ENCODE measurements around the gene ZDHHC14. TPM values are rescaled to one million over a fixed set of nuclear protein-coding genes. Genes with fewer than 3 reads are reported as not detected.

Gene ZDHHC14
- polyA plus RNA-seq, 2 of the 4 experiments (the other 2 are of a cell fraction): 2.2 to 2.8 TPM

DNA sequence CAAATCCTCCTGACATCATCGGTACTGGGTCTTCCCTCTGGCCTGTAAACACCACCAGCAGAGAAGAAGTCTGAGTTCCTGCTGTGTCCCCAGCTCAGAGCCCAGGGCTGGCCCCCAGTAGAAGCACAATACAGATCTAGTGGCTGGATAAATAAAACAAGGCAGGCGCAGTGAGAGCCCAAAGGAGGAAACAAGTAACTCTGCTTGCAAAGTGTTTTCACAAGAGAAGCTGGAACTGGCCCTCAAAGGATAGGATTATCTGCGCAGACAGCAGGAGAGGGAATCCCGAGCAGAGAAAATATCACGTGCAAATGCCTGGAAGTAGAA is 205.1 kb downstream of the ZDHHC14 start:
- peaks cover 12% of the 10 kb centered on the region; the same call in 2 of the 3 replicates for H3K9me3 ChIP-seq
- TF ChIP-seq, protein P1, sequence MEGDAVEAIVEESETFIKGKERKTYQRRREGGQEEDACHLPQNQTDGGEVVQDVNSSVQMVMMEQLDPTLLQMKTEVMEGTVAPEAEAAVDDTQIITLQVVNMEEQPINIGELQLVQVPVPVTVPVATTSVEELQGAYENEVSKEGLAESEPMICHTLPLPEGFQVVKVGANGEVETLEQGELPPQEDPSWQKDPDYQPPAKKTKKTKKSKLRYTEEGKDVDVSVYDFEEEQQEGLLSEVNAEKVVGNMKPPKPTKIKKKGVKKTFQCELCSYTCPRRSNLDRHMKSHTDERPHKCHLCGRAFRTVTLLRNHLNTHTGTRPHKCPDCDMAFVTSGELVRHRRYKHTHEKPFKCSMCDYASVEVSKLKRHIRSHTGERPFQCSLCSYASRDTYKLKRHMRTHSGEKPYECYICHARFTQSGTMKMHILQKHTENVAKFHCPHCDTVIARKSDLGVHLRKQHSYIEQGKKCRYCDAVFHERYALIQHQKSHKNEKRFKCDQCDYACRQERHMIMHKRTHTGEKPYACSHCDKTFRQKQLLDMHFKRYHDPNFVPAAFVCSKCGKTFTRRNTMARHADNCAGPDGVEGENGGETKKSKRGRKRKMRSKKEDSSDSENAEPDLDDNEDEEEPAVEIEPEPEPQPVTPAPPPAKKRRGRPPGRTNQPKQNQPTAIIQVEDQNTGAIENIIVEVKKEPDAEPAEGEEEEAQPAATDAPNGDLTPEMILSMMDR (IDR thresholded peaks at IDR 0.05): no peak
- no peak for TF ChIP-seq CBX8 (IDR thresholded peaks at IDR 0.05)
- TF ChIP-seq SMC3 (IDR thresholded peaks at IDR 0.05): no peak
- TF ChIP-seq EHF (CRISPR knock-in tag; IDR thresholded peaks at IDR 0.05): no peak
- TF ChIP-seq, protein P2, sequence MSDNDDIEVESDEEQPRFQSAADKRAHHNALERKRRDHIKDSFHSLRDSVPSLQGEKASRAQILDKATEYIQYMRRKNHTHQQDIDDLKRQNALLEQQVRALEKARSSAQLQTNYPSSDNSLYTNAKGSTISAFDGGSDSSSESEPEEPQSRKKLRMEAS (IDR thresholded peaks at IDR 0.05): no peak
- no peak for TF ChIP-seq ESRRA (IDR thresholded peaks at IDR 0.05; ENCODE audit: borderline replicate concordance, low read length)
- no peak for TF ChIP-seq RNF2 (IDR thresholded peaks at IDR 0.05; ENCODE audit: borderline replicate concordance, low read depth)
- no peak for TF ChIP-seq EP300 (IDR thresholded peaks at IDR 0.05)
- no peak for TF ChIP-seq MAFK (IDR thresholded peaks at IDR 0.05; ENCODE audit: partially characterized antibody)
- no peak for TF ChIP-seq RARB (CRISPR knock-in tag; IDR thresholded peaks at IDR 0.05)
- TF ChIP-seq TFCP2L1 (CRISPR knock-in tag; IDR thresholded peaks at IDR 0.05): no peak
- TF ChIP-seq, protein P3, sequence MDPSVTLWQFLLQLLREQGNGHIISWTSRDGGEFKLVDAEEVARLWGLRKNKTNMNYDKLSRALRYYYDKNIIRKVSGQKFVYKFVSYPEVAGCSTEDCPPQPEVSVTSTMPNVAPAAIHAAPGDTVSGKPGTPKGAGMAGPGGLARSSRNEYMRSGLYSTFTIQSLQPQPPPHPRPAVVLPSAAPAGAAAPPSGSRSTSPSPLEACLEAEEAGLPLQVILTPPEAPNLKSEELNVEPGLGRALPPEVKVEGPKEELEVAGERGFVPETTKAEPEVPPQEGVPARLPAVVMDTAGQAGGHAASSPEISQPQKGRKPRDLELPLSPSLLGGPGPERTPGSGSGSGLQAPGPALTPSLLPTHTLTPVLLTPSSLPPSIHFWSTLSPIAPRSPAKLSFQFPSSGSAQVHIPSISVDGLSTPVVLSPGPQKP (IDR thresholded peaks at IDR 0.05; ENCODE audit: low read depth, low read length): no peak
- TF ChIP-seq, protein P4, sequence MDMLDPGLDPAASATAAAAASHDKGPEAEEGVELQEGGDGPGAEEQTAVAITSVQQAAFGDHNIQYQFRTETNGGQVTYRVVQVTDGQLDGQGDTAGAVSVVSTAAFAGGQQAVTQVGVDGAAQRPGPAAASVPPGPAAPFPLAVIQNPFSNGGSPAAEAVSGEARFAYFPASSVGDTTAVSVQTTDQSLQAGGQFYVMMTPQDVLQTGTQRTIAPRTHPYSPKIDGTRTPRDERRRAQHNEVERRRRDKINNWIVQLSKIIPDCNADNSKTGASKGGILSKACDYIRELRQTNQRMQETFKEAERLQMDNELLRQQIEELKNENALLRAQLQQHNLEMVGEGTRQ (IDR thresholded peaks at IDR 0.05): no peak
- no peak for TF ChIP-seq HDAC2 (IDR thresholded peaks at IDR 0.05)
- no peak for TF ChIP-seq HOXB5 (CRISPR knock-in tag; IDR thresholded peaks at IDR 0.05)
- no peak for TF ChIP-seq NPAS2 (CRISPR knock-in tag; IDR thresholded peaks at IDR 0.05; ENCODE audit: borderline replicate concordance)
- TF ChIP-seq HOXA7 (CRISPR knock-in tag; IDR thresholded peaks at IDR 0.05): no peak
- TF ChIP-seq MYC (IDR thresholded peaks at IDR 0.05; ENCODE audit: borderline replicate concordance, low read length): no peak
- TF ChIP-seq, protein P5, sequence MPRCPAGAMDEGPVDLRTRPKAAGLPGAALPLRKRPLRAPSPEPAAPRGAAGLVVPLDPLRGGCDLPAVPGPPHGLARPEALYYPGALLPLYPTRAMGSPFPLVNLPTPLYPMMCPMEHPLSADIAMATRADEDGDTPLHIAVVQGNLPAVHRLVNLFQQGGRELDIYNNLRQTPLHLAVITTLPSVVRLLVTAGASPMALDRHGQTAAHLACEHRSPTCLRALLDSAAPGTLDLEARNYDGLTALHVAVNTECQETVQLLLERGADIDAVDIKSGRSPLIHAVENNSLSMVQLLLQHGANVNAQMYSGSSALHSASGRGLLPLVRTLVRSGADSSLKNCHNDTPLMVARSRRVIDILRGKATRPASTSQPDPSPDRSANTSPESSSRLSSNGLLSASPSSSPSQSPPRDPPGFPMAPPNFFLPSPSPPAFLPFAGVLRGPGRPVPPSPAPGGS (IDR thresholded peaks at IDR 0.05): no peak
- no peak for TF ChIP-seq TP53 (CRISPR knock-in tag; IDR thresholded peaks at IDR 0.05)
- DNase-seq (ENCODE audit: low read depth in 1 of 2, low spot score in 1 of 2): no peak
- ATAC-seq: no peak
- no peak overlapping the region for H3K4me2 ChIP-seq
- H3K4me3 ChIP-seq: no peak overlapping the region
- no peak for FAIRE-seq
- WGBS (ENCODE audit: missing lambda C conversion rate): 92% methylated on average over 4 of the region's 5 CpGs
- ChIA-PET POLR2A (no interaction called here), CTCF (interaction anchor here (0.6 to 1.2 kb wide), 2 partner anchors 11 to 81 kb away, joined by 3 read pairs; no protein-coding TSS in a partner anchor)
- H3K27ac ChIP-seq: no peak overlapping the region
- H3K4me1 ChIP-seq: no peaks in the 10 kb centered on the region

DNA sequence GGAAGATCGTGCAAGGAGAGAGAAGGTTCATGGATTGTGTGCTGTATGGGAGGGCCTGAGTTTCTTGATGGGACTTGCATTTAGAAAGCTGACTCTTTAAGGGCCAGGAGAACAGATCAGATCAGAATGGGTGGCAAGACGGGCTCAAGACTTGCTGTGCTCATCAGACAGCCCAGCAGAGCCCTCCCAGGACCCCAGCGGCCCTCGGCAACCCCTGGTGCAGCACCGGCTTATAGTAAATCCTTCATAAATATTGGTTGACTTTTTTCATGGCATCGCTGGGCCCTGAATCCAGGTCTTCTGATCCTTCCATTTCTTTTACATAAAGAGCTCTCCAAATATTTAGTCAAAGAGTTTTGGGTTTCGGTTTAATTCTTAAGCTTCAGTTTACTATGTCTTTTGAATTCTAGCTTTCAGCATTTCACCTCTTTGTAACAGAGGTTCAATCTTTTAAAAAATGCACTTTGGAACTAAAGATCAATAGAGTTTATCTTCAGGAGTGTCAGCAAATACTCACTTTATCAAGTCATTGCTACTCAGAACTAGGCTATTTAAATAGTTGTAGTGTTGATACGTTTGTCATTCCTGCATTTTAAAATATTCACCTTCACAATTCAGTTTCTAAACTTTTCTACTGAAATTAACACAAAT is 205.6 kb downstream of the ZDHHC14 start:
- Histone ChIP-seq H3K27ac (no peak overlapping the region), H3K4me3 (no peak overlapping the region), H3K4me2 (no peak overlapping the region), H3K4me1 (no peaks in the 10 kb centered on the region), H3K9me3 (peaks cover 12% of the 10 kb centered on the region; the same call in 2 of the 3 replicates)
- WGBS (ENCODE audit: missing lambda C conversion rate): 77% methylated on average over 8 of the region's 8 CpGs
- FAIRE-seq (no peak), DNase-seq (ENCODE audit: low read depth in 1 of 2, low spot score in 1 of 2) (no peak), ATAC-seq (no peak)
- ChIA-PET POLR2A (no interaction called here), CTCF (interaction anchor here (0.9 to 1.3 kb wide), 3 partner anchors 9 to 71 kb away, joined by 3 read pairs; no protein-coding TSS in a partner anchor)
- TF ChIP-seq HOXB5 (CRISPR knock-in tag; IDR thresholded peaks at IDR 0.05) (no peak), MYC (IDR thresholded peaks at IDR 0.05; ENCODE audit: borderline replicate concordance, low read length) (no peak), SREBF2 (IDR thresholded peaks at IDR 0.05) (no peak), CHD2 (IDR thresholded peaks at IDR 0.05; ENCODE audit: low read length, partially characterized antibody) (no peak), RCOR1 (IDR thresholded peaks at IDR 0.05; ENCODE audit: low read depth, low read length) (no peak), CEBPB (IDR thresholded peaks at IDR 0.05) (no peak), FOSL2 (IDR thresholded peaks at IDR 0.05) (no peak), FOSL2 (CRISPR knock-in tag; IDR thresholded peaks at IDR 0.05) (no peak), CBX8 (IDR thresholded peaks at IDR 0.05) (no peak), HDAC2 (IDR thresholded peaks at IDR 0.05) (no peak), FOXS1 (CRISPR knock-in tag; IDR thresholded peaks at IDR 0.05) (no peak)

Measured in A549 (cell line).